Bronchial epithelial cell (primary cell): ENCODE results near the gene ATF7IP. TPM values are rescaled to one million over a fixed set of nuclear protein-coding genes. Genes with fewer than 3 reads are reported as not detected.

Source experiments
- DNase-seq: peaks from one replicate; pipeline ENCODE4 v3.0.0-alpha.2; 2010; ENCODE audit warnings: low read depth
- FAIRE-seq: peaks from 2 replicates; lab custom pipeline; 2011; peaks lifted over from hg19 to GRCh38; lab: Jason Lieb, UNC
- H3K27me3 ChIP-seq: 2 replicates; pipeline ENCODE4 v1.5.1; 2011; ENCODE audit warnings: low read length; ENCODE audit not compliant: control insufficient read depth, insufficient read depth
- H3K36me3 ChIP-seq: 2 replicates; pipeline ENCODE4 v1.5.1; 2011; ENCODE audit warnings: low read length; ENCODE audit not compliant: control insufficient read depth, insufficient read depth
- H3K4me3 ChIP-seq: 2 replicates; pipeline ENCODE4 v1.5.1; 2011; ENCODE audit warnings: mild to moderate bottlenecking, low read depth, low read length, control low read depth
- CTCF ChIP-seq: IDR thresholded peaks from 2 replicates; pipeline ENCODE4 v1.5.1; 2011; ENCODE audit warnings: mild to moderate bottlenecking, moderate library complexity, low read length, control low read depth, inconsistent platforms; ENCODE audit not compliant: insufficient read depth, severe bottlenecking
- total RNA-seq: library from RNA; depleted of rRNA; stranded (reverse); fragments of >200 nt; gene quantifications from 2 replicates; pipeline ENCODE4 v1.2.1, GENCODE V29; 2014

ATF7IP gene
- total RNA-seq, 1 donor from 2014 or later = 22.4 TPM

- Histone ChIP-seq H3K4me3 (no peak overlapping the region), H3K36me3 (no peaks in the 10 kb centered on the region), H3K27me3 (no peaks in the 10 kb centered on the region)
- no peak for TF ChIP-seq CTCF
- FAIRE-seq (no peak), DNase-seq (peak; percentile 96)
These were observed 149.5 kb downstream of the ATF7IP start for GRCh38 chr12:14514946-14515345.

GRCh38 chr12:14521822-14522221, 156.3 kb downstream of the ATF7IP start:
- H3K4me3 ChIP-seq = no peak overlapping the region
- no peak for TF ChIP-seq CTCF
- FAIRE-seq = no peak
- DNase-seq = no peak
- H3K27me3 ChIP-seq = no peaks in the 10 kb centered on the region
- no peaks in the 10 kb centered on the region for H3K36me3 ChIP-seq

- Histone ChIP-seq H3K4me3 (no peak overlapping the region), H3K27me3 (no peaks in the 10 kb centered on the region), H3K36me3 (no peaks in the 10 kb centered on the region)
- FAIRE-seq = no peak
- no peak for DNase-seq
- TF ChIP-seq CTCF = no peak
These were observed 160.5 kb downstream of the ATF7IP start for GRCh38 chr12:14525964-14526363.

GRCh38 chr12:14532152-14532551, 166.7 kb downstream of the ATF7IP start:
- Histone ChIP-seq H3K36me3 (no peaks in the 10 kb centered on the region), H3K27me3 (peaks cover 2% of the 10 kb centered on the region), H3K4me3 (no peak overlapping the region)
- peak; percentile 79 for FAIRE-seq
- DNase-seq = no peak
- TF ChIP-seq CTCF = no peak

- Histone ChIP-seq H3K4me3 (no peak overlapping the region), H3K36me3 (no peaks in the 10 kb centered on the region), H3K27me3 (peaks cover 2% of the 10 kb centered on the region)
- DNase-seq (no peak), FAIRE-seq (no peak)
- TF ChIP-seq CTCF = no peak
These were observed 171.6 kb downstream of the ATF7IP start for GRCh38 chr12:14537088-14537487.

GRCh38 chr12:14540801-14541462, 175.4 kb downstream of the ATF7IP start:
- H3K4me3 ChIP-seq = no peak overlapping the region
- H3K27me3 ChIP-seq = no peaks in the 10 kb centered on the region
- no peak for TF ChIP-seq CTCF
- FAIRE-seq (no peak), DNase-seq (peak; percentile 73)
- no peaks in the 10 kb centered on the region for H3K36me3 ChIP-seq
